Upper lobe of left lung (tissue), 6 donors: ENCODE data around the gene POLE2. TPM values are rescaled to one million over a fixed set of nuclear protein-coding genes. Genes with fewer than 3 reads are reported as not detected.
"Not testable (repeated sequence)": the region's sequence is repeated elsewhere in the genome, so short reads cannot be mapped to it uniquely, and the experiment has no call there.

Experiments used
- ATAC-seq, 2 donors: fragments of 200-7000 bp; cut with Tn5 transposase; one replicate each; pipeline ENCODE4 v1.9.1; 2022; ENCODE audit warnings: mild to moderate bottlenecking in 2 of 2, moderate library complexity in 2 of 2; ENCODE audit not compliant: low FRiP score in 2 of 2
- DNase-seq, 2 donors: peaks; one replicate each; pipeline ENCODE4 v3.0.0-alpha.2; 2019 to 2020
- H3K27ac ChIP-seq, 4 donors: fragments of 200-600 bp; sonication (generic); one replicate each; pipeline ENCODE4 v1.5.1; 2016 to 2019
- H3K27me3 ChIP-seq, 4 donors: fragments of 200-600 bp; sonication (generic); one replicate each; pipeline ENCODE4 v1.5.1; 2017 to 2019
- H3K36me3 ChIP-seq, 4 donors: fragments of 200-600 bp; sonication (generic); one replicate each; pipeline ENCODE4 v1.5.1; 2016 to 2019
- H3K4me1 ChIP-seq, 4 donors: fragments of 200-600 bp; sonication (generic); one replicate each; pipeline ENCODE4 v1.5.1; 2018 to 2019
- H3K4me3 ChIP-seq, 4 donors: fragments of 200-600 bp; sonication (generic); one replicate each; pipeline ENCODE4 v1.5.1; 2017 to 2019; ENCODE audit warnings: mild to moderate bottlenecking in 2 of 4, moderate library complexity in 1 of 4
- H3K9me3 ChIP-seq, 4 donors: fragments of 200-600 bp; sonication (generic); one replicate each; pipeline ENCODE4 v1.5.1; 2018 to 2019
- CTCF ChIP-seq, 6 experiments: fragments of 450-650 bp in 4 of 6; fragments of 200-600 bp in 2 of 6; sonication (generic) in 2 of 6; IDR thresholded peaks; one replicate each; pipeline ENCODE4 v1.5.1; 2016 to 2019; ENCODE audit warnings: antibody characterized with exemption in 6 of 6
- EP300 ChIP-seq, 4 donors: sonication (generic); formaldehyde crosslinking; IDR thresholded peaks; one replicate each; pipeline ENCODE4 v1.5.1; 2017; ENCODE audit warnings: antibody characterized with exemption in 4 of 4, control low read depth in 2 of 4
- POLR2A ChIP-seq, 4 donors: fragments of 450-650 bp; IDR thresholded peaks; one replicate each; pipeline ENCODE4 v1.5.1; 2016 to 2017; ENCODE audit warnings: antibody characterized with exemption in 4 of 4, mild to moderate bottlenecking in 2 of 4
- POLR2AphosphoS5 ChIP-seq, 2 donors: sonication (generic); formaldehyde crosslinking; IDR thresholded peaks; one replicate each; pipeline ENCODE4 v1.5.1; 2017; ENCODE audit warnings: antibody characterized with exemption in 2 of 2
- WGBS, 2 donors: methylation state at CpG; one replicate each; pipeline ENCODE4 v1.1.5; 2017 to 2018; 5-methylcytosine and 5-hydroxymethylcytosine counted together
- total RNA-seq, 6 donors: library from RNA; depleted of rRNA in 4 of 6; stranded (reverse); fragments of >200 nt in 4 of 6; gene quantifications; one replicate each; pipeline versions ENCODE4 v1.1.0 to v1.2.1, GENCODE V29; 2016 to 2021
- donor health status: DM: no; HTN: no; CAD: no; lungs with moderate emphysema.
- donor health status: DM: no; HTN: yes; CAD: no; lungs with severe emphysema.

POLE2 gene
- total RNA-seq, 6 donors from 2014 or later = 0.49 to 2.7 (median 2.1) TPM

- Histone ChIP-seq H3K27ac (peak overlapping the region in 3 of 4 donors; percentile 14 to 97 (median 91)), H3K9me3 (no peaks in the 10 kb centered on the region), H3K36me3 (peaks cover 4 to 32% (median 8%) of the 10 kb centered on the region in 4 donors), H3K4me1 (peaks cover 38 to 45% (median 39%) of the 10 kb centered on the region in 4 donors), H3K4me3 (peak overlapping the region; percentile 78 to 98 (median 88)), H3K27me3 (no peaks in the 10 kb centered on the region)
- 72 to 78% methylated on average over 3 of the region's 3 CpGs for WGBS, 2 donors
- TF ChIP-seq EP300 (IDR thresholded peaks at IDR 0.05) (no peak), POLR2AphosphoS5 (IDR thresholded peaks at IDR 0.05) (no peak), POLR2A (IDR thresholded peaks at IDR 0.05) (no peak), CTCF (IDR thresholded peaks at IDR 0.05) (no peak)
- no peak for DNase-seq
- no peak for ATAC-seq
These were observed 65.9 kb downstream of the POLE2 start for GRCh38 chr14:49622022-49622607.

DNA sequence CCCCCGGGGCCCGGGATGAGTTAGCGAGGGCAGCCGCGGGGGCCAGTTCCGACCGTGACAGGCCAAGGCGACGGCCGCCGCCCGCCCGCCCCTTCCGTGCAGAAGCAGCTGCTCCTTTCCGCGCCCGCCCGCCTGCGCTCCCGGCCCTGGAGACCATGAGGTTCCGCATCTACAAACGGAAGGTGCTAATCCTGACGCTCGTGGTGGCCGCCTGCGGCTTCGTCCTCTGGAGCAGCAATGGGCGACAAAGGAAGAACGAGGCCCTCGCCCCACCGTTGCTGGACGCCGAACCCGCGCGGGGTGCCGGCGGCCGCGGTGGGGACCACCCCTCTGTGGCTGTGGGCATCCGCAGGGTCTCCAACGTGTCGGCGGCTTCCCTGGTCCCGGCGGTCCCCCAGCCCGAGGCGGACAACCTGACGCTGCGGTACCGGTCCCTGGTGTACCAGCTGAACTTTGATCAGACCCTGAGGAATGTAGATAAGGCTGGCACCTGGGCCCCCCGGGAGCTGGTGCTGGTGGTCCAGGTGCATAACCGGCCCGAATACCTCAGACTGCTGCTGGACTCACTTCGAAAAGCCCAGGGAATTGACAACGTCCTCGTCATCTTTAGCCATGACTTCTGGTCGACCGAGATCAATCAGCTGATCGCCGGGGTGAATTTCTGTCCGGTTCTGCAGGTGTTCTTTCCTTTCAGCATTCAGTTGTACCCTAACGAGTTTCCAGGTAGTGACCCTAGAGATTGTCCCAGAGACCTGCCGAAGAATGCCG, 66.7 kb downstream of the POLE2 start:
- H3K4me1 ChIP-seq = peaks cover 38 to 45% (median 39%) of the 10 kb centered on the region in 4 donors
- DNase-seq (peak; percentile 78 to 96), ATAC-seq (peak; percentile 78 to 82)
- TF ChIP-seq CTCF (IDR thresholded peaks at IDR 0.05) (no peak), POLR2A (IDR thresholded peaks at IDR 0.05) (no peak), EP300 (IDR thresholded peaks at IDR 0.05) (no peak), POLR2AphosphoS5 (IDR thresholded peaks at IDR 0.05) (no peak)
- H3K36me3 ChIP-seq = peaks cover 4 to 28% (median 8%) of the 10 kb centered on the region in 4 donors
- peak overlapping the region; percentile 91 to 97 (median 96) for H3K27ac ChIP-seq
- no peaks in the 10 kb centered on the region for H3K27me3 ChIP-seq
- 10 to 24% methylated on average over 10 to 28 of the region's 65 CpGs for WGBS, 2 donors
- H3K9me3 ChIP-seq = no peaks in the 10 kb centered on the region
- H3K4me3 ChIP-seq = peak overlapping the region; percentile 78 to 98 (median 88)

GRCh38 chr14:49620182-49621113, 67.6 kb downstream of the POLE2 start, which contains the start of the genes MGAT2 and RPL36AL:
TSS of gene MGAT2 (plus strand) at chr14:49620799. CDS start at chr14:49621269, 470 bp downstream.
TSS of gene RPL36AL (minus strand) at chr14:49620626. CDS start at chr14:49619104, 1,522 bp downstream.
- WGBS, 2 donors = 0 to 1% methylated on average over 40 to 78 of the region's 85 CpGs
- no peaks in the 10 kb centered on the region for H3K9me3 ChIP-seq
- DNase-seq (peak; percentile 97 to 98), ATAC-seq (peak; percentile 99 to 100)
- peaks cover 4 to 24% (median 8%) of the 10 kb centered on the region in 4 donors for H3K36me3 ChIP-seq
- H3K27me3 ChIP-seq = no peaks in the 10 kb centered on the region
- H3K27ac ChIP-seq = peak within 1 kb of the TSS; percentile 91 to 97 (median 96)
- H3K4me1 ChIP-seq = peaks cover 38 to 45% (median 39%) of the 10 kb centered on the region in 4 donors
- H3K4me3 ChIP-seq = peak within 1 kb of the TSS; percentile 78 to 98 (median 88)
- TF ChIP-seq POLR2A (IDR thresholded peaks at IDR 0.05) (peak; percentile 85 to 98 (median 98)), EP300 (IDR thresholded peaks at IDR 0.05) (no peak), POLR2AphosphoS5 (IDR thresholded peaks at IDR 0.05) (peak; percentile 98), CTCF (IDR thresholded peaks at IDR 0.05) (peak in 5 of 6 experiments; percentile 24 to 69 (median 51))

GRCh38 chr14:49619730-49620129, 68.3 kb downstream of the POLE2 start:
- no peaks in the 10 kb centered on the region for H3K9me3 ChIP-seq
- H3K36me3 ChIP-seq = peaks cover 4 to 24% (median 8%) of the 10 kb centered on the region in 4 donors
- H3K4me1 ChIP-seq = peaks cover 38 to 45% (median 39%) of the 10 kb centered on the region in 4 donors
- TF ChIP-seq CTCF (IDR thresholded peaks at IDR 0.05) = no peak
- no peak for TF ChIP-seq POLR2AphosphoS5 (IDR thresholded peaks at IDR 0.05)
- TF ChIP-seq EP300 (IDR thresholded peaks at IDR 0.05) = no peak
- TF ChIP-seq POLR2A (IDR thresholded peaks at IDR 0.05) = no peak
- H3K27ac ChIP-seq = peak overlapping the region; percentile 91 to 97 (median 96)
- H3K27me3 ChIP-seq = no peaks in the 10 kb centered on the region
- H3K4me3 ChIP-seq = peak overlapping the region; percentile 56 to 98 (median 88)
- WGBS, 2 donors = 1% methylated on average over 11 of the region's 11 CpGs
- DNase-seq (no peak), ATAC-seq (no peak)

- peaks cover 35 to 43% (median 39%) of the 10 kb centered on the region in 4 donors for H3K4me1 ChIP-seq
- H3K27ac ChIP-seq = peak overlapping the region; percentile 91 to 97 (median 96)
- H3K9me3 ChIP-seq, H3K27me3 ChIP-seq, ATAC-seq, DNase-seq: not testable (repeated sequence)
- H3K36me3 ChIP-seq = peaks cover 4 to 24% (median 8%) of the 10 kb centered on the region in 4 donors
- H3K4me3 ChIP-seq = peak overlapping the region; percentile 56 to 98 (median 88)
- WGBS, 2 donors = 67 to 71% methylated on average over 19 of the region's 19 CpGs
These were observed 68.7 kb downstream of the POLE2 start for GRCh38 chr14:49619273-49619672.
